HG03066 (cell line): ENCODE results near the gene BAX.

Source experiments
- ATAC-seq: cut with Tn5 transposase; IDR thresholded peaks from one replicate; pipeline ENCODE4 v1.9.1; 2021; ENCODE audit warnings: low read depth; ENCODE audit not compliant: unreplicated experiment

The BAX gene

DNA sequence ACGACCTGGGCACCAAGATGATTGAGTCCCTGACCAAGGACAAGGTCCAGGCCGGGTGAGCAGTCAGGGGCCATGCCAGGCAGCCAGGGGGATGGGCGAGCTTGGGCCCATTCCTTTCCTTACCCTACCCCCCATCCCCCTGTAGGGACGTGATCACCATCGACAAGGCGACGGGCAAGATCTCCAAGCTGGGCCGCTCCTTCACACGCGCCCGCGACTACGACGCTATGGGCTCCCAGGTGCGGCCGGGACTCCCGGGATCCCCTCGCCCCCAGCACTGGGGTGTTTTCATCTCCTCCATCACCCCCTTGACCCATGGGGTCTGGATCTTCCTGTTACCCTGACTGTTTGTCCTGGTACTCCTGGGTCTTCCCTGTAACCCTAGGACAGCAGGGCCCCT lies 55.2 kb downstream of the BAX start:
- ATAC-seq: no peak

DNA sequence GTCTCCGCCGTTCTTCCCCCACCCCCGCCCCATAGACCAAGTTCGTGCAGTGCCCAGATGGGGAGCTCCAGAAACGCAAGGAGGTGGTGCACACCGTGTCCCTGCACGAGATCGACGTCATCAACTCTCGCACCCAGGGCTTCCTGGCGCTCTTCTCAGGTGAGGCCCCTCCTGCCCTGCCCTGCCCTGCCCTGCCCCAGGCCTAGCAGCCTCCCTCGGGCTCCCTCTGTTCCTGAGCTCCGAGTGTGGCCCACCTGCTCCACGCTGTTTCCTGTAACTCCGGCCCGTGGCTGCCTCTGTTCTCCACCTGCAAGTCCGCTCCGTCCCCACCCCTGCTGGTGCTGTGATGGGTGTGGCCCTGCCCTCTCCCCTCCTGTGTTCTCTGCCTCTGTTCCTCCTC lies 55.8 kb downstream of the BAX start:
- no peak for ATAC-seq

DNA sequence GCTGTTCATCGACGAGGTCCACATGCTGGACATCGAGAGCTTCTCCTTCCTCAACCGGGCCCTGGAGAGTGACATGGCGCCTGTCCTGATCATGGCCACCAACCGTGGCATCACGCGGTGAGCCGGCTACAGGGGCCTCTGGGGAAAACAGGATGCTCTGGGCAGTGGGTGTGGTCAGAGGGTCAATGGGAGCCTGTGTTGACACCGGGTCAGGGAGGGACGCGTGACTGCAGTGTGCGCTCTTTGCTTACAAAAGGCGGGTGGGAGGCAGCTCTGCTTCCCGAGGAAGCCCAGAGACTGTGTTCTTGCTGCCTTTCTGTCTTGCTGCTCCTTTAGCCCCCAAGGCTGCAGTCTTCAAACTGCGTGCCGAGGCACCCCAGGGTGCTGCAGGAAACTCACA lies 56.5 kb downstream of the BAX start:
- ATAC-seq: no peak
